GM12873 (cell line): ENCODE data around the gene TRPM8.

Experiments
- TF ChIP-seq, protein P1 (sequence below): IDR thresholded peaks from 2 replicates; pipeline ENCODE4 v1.5.1; 2012; ENCODE audit warnings: low read depth, mild to moderate bottlenecking, moderate library complexity, low read length, control low read depth; ENCODE audit not compliant: insufficient read depth; ENCODE audit errors: missing control alignments

TRPM8 gene

GRCh38 chr2:233907627-233908026 lies 9.5 kb upstream of the TRPM8 start:
- TF ChIP-seq, protein P1, sequence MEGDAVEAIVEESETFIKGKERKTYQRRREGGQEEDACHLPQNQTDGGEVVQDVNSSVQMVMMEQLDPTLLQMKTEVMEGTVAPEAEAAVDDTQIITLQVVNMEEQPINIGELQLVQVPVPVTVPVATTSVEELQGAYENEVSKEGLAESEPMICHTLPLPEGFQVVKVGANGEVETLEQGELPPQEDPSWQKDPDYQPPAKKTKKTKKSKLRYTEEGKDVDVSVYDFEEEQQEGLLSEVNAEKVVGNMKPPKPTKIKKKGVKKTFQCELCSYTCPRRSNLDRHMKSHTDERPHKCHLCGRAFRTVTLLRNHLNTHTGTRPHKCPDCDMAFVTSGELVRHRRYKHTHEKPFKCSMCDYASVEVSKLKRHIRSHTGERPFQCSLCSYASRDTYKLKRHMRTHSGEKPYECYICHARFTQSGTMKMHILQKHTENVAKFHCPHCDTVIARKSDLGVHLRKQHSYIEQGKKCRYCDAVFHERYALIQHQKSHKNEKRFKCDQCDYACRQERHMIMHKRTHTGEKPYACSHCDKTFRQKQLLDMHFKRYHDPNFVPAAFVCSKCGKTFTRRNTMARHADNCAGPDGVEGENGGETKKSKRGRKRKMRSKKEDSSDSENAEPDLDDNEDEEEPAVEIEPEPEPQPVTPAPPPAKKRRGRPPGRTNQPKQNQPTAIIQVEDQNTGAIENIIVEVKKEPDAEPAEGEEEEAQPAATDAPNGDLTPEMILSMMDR, result no peak

DNA sequence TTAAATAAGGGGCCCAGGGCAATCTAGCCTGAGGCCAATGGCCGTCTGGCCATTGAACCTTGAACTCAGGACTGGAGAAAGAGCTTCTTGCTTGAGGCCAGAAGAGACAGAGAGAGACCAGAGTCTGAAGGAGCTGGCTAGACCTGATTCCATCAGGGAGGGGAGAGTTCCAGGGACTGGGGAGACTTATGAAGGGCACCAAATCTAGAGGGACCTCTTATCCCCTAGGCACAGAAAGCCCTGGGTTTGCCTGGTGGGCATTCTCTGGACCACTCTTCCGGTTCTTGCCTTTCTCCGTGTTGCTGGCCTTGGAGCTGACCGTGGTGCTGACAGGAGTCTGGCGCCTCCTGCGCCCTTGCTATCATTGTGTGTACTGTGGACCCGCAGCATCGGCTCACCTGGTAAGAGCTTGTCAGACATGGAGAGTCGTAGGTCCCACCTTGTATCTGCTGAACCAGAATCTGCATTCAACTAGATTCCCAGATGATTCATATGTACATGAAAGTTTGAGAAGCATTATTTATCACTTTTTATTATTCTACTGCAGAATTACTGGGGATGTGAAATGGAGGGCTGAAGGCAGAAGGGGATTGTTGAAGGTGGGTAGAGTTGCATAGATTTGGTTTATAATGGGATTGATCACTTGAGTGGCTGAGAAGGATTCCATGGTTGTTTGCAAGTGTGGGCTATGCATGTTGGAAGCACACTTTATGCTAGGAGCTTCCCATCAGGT lies 4.3 kb upstream of the TRPM8 start:
- TF ChIP-seq, protein P1, result no peak

DNA sequence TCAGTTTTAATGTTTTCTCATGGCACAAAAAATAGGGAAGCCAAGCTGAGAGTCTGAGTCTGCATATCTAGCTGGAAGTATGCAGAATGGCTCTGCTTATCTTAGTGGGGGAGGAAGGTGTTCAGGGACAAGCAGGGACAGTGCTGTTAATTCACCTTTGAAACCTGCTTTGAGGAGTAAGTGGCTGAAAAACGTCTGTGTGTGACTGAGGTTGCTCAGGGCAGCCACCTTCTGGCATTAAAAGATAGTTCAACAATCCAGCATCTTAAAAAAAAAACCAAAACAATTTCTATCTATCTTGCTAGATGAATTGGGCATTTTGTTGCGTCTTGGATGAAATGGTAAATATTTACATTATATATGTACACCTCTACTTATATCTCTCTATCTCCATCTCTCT lies 2.0 kb upstream of the TRPM8 start:
- TF ChIP-seq, protein P1, result peak; percentile 30

- TF ChIP-seq, protein P1, result no peak
Observed at GRCh38 chr2:233919319-233919718, 2.1 kb downstream of the TRPM8 start.

- TF ChIP-seq, protein P1, result no peak
Observed at GRCh38 chr2:233919938-233920337, 2.8 kb downstream of the TRPM8 start.

- TF ChIP-seq, protein P1, result no peak
Observed at GRCh38 chr2:233922471-233922870, 5.3 kb downstream of the TRPM8 start.

DNA sequence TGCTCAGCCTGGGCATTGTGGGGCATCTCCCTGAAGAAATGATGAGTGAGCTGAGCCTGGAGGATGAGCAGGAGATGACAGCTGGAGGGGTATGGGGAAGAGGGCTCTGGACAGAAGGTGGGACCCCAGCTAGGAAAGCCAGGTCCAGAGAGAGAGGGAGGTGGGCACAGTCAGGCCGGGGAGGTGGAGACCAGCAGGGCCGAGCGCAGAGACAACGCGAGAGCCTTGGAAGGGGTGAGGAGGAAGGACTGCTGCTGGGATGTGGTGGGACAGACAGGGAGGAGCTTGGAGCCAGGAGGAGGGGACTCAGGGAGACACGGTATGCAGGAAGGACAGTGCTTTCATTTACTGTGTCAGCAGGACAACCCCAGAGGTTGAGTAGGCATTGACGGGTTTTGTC lies 8.2 kb downstream of the TRPM8 start:
- TF ChIP-seq, protein P1, result no peak
